ENCODE measurements around the gene SNRPA1. TPM values are rescaled to one million over a fixed set of nuclear protein-coding genes. Genes with fewer than 3 reads are reported as not detected.

SNRPA1 gene
- total and polyA plus RNA-seq, 9 of the 15 experiments (the other 6 are each of a cell fraction or from before 2014, with no cell fraction given): 62.7 to 245 (median 189) TPM

DNA sequence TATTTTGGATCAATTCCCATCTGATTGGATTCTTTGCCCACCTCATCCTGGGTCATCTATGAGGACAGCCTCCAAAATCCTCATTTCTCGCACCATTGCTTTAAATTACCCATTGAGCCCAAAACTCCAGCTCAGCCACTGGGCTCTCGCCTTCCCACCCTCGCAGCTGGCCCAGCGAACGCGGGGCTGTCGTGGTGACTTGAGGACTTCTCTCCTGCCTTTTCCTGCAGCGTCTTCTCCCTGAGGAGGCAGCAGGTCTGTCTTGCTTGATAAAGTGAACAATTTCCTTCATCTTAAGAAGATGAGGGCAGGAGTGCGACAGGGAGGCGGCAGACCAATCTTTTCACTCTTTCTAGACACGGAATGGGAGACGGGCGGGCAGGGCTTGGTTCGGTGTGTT, 33.0 kb upstream of the SNRPA1 start:
- in situ Hi-C loops (cut with MboI): no loop called here
- POLR2A ChIA-PET: interaction anchor here (0.8 to 1.3 kb wide), 2 partner anchors 8 to 21 kb away, joined by 3 read pairs; no protein-coding TSS in a partner anchor
- no peaks in the 10 kb centered on the region for H3K4me1 ChIP-seq (replicated peaks in 1 of 2; ENCODE audit: control insufficient read depth in 2 of 2, insufficient read depth in 2 of 2, low read length in 2 of 2)
- no peak overlapping the region for H2AFZ ChIP-seq (ENCODE audit: low read depth, low read length)
- BruUV-seq (replicated peaks): no TSS peak
- no peak overlapping the region for H3K9ac ChIP-seq (ENCODE audit: insufficient read depth in 1 of 2, low read depth in 2 of 2, low read length in 2 of 2)
- no peak for DNase-seq (ENCODE audit: extremely low read depth in 1 of 4, low spot score in 3 of 4)
- FAIRE-seq: no peak
- no peak overlapping the region for H3K4me2 ChIP-seq (ENCODE audit: insufficient read depth, low read length)
- no peak overlapping the region for H3K4me3 ChIP-seq
- no peaks in the 10 kb centered on the region for H3K9me3 ChIP-seq (replicated peaks; ENCODE audit: control insufficient read depth, insufficient read depth, low read depth, low read length)
- H3K9me1 ChIP-seq (ENCODE audit: control insufficient read depth, insufficient read depth, low read length): no peaks in the 10 kb centered on the region
- no peak for ATAC-seq
- intact Hi-C loops (cut with micrococcal nuclease): no loop called here
- no peak overlapping the region for H3K27ac ChIP-seq (ENCODE audit: extremely low read depth, low read depth, low read length)
- H3K27me3 ChIP-seq (ENCODE audit: control insufficient read depth in 2 of 2, insufficient read depth in 2 of 2, low read length in 2 of 2): peaks cover 0 to 11% of the 10 kb centered on the region in 2 experiments; a peak in 2 of 5 replicates
- H4K20me1 ChIP-seq (replicated peaks; ENCODE audit: control insufficient read depth, insufficient read depth, low read length): no peaks in the 10 kb centered on the region
- CTCF ChIA-PET (ENCODE audit: low intra/inter-chr PET ratio): no interaction called here
- WGBS (ENCODE audit: insufficient coverage, low coverage, missing lambda C conversion rate): 53% methylated on average over 14 of the region's 14 CpGs
- H3K36me3 ChIP-seq (ENCODE audit: control insufficient read depth, insufficient read depth, low read length): no peaks in the 10 kb centered on the region
- no peaks in the 10 kb centered on the region for H3K79me2 ChIP-seq (ENCODE audit: control insufficient read depth, insufficient read depth, low read length)
- TF ChIP-seq KDM2B (CRISPR knock-in tag; IDR thresholded peaks at IDR 0.05) (no peak), BRD9 (IDR thresholded peaks at IDR 0.05; ENCODE audit: low read depth, partially characterized antibody) (no peak), ZNF77 (CRISPR knock-in tag; IDR thresholded peaks at IDR 0.05) (no peak), ZMIZ1 (IDR thresholded peaks at IDR 0.05; ENCODE audit: low read depth in 2 of 2, low read length in 2 of 2) (no peak), MCM3 (IDR thresholded peaks at IDR 0.05) (no peak), NCOA4 (IDR thresholded peaks at IDR 0.05; ENCODE audit: partially characterized antibody) (no peak), ZNF232 (CRISPR knock-in tag; IDR thresholded peaks at IDR 0.05) (no peak), NCOA6 (IDR thresholded peaks at IDR 0.05) (no peak), ARID1B (IDR thresholded peaks at IDR 0.05) (no peak), ZNF197 (CRISPR knock-in tag; IDR thresholded peaks at IDR 0.05; ENCODE audit: low read depth) (no peak), IRF9 (tag; IDR thresholded peaks at IDR 0.05) (no peak), SREBF2 (CRISPR knock-in tag; IDR thresholded peaks at IDR 0.05) (no peak), ZNF707 (CRISPR knock-in tag; conservative IDR thresholded peaks at IDR 0.05) (no peak), RBM22 (IDR thresholded peaks at IDR 0.05; ENCODE audit: low read depth, low read length, poor library complexity, severe bottlenecking) (no peak), BCL6 (CRISPR knock-in tag; IDR thresholded peaks at IDR 0.05) (no peak), HNRNPH1 (optimal IDR thresholded peaks at IDR 0.05; ENCODE audit: low read depth, low read length) (no peak)
- TF ChIP-seq, protein P1, sequence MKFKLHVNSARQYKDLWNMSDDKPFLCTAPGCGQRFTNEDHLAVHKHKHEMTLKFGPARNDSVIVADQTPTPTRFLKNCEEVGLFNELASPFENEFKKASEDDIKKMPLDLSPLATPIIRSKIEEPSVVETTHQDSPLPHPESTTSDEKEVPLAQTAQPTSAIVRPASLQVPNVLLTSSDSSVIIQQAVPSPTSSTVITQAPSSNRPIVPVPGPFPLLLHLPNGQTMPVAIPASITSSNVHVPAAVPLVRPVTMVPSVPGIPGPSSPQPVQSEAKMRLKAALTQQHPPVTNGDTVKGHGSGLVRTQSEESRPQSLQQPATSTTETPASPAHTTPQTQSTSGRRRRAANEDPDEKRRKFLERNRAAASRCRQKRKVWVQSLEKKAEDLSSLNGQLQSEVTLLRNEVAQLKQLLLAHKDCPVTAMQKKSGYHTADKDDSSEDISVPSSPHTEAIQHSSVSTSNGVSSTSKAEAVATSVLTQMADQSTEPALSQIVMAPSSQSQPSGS (CRISPR knock-in tag; IDR thresholded peaks at IDR 0.05): no peak
- TF ChIP-seq, protein P2, sequence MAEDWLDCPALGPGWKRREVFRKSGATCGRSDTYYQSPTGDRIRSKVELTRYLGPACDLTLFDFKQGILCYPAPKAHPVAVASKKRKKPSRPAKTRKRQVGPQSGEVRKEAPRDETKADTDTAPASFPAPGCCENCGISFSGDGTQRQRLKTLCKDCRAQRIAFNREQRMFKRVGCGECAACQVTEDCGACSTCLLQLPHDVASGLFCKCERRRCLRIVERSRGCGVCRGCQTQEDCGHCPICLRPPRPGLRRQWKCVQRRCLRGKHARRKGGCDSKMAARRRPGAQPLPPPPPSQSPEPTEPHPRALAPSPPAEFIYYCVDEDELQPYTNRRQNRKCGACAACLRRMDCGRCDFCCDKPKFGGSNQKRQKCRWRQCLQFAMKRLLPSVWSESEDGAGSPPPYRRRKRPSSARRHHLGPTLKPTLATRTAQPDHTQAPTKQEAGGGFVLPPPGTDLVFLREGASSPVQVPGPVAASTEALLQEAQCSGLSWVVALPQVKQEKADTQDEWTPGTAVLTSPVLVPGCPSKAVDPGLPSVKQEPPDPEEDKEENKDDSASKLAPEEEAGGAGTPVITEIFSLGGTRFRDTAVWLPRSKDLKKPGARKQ (CRISPR knock-in tag; IDR thresholded peaks at IDR 0.05): no peak

Data from K562 (cell line).